Activated CD8-positive, alpha-beta memory T cell treated with anti-CD3 and anti-CD28 coated beads, Interleukin-2, amount 50 U/mL, for 24 hours (primary cell): Measurements from ENCODE around the gene OR5D16.
"Not testable (repeated sequence)": the region's sequence is repeated elsewhere in the genome, so short reads cannot be mapped to it uniquely, and the experiment has no call there.

ENCODE experiments used
- DNase-seq: peaks from one replicate; pipeline ENCODE4 v3.0.0-alpha.2; 2020; ENCODE audit errors: extremely low read depth

OR5D16 gene

GRCh38 chr11:55838452-55838851 lies at the start of gene OR5D16:
OR5D16 (plus strand) TSS chr11:55838752; CDS start chr11:55838752, 0 bp downstream.
- DNase-seq: no peak

- DNase-seq: no peak
These were observed 46.9 kb upstream of the OR5D16 start for GRCh38 chr11:55791606-55792005.

GRCh38 chr11:55793321-55793720 lies 45.2 kb upstream of the OR5D16 start:
- no peak for DNase-seq

GRCh38 chr11:55795256-55795655 lies 43.3 kb upstream of the OR5D16 start, which contains the start of gene OR5D14:
OR5D14 (plus strand) TSS chr11:55795556; CDS start chr11:55795556, 0 bp downstream.
- DNase-seq: no peak

- DNase-seq: no peak
These were observed 32.3 kb upstream of the OR5D16 start for GRCh38 chr11:55806248-55806647.

GRCh38 chr11:55811067-55811466 lies 27.5 kb upstream of the OR5D16 start, which contains the start of gene OR5L1:
OR5L1 (plus strand) TSS chr11:55811367; CDS start chr11:55811467, 100 bp downstream.
- DNase-seq: no peak

GRCh38 chr11:55819330-55819729 lies 19.2 kb upstream of the OR5D16 start, which contains the start of gene OR5D18:
OR5D18 (plus strand) TSS chr11:55819630; CDS start chr11:55819630, 0 bp downstream.
- no peak for DNase-seq

GRCh38 chr11:55826919-55827318 lies 11.6 kb upstream of the OR5D16 start, which contains the start of gene OR5L2:
OR5L2 (plus strand) TSS chr11:55827219; CDS start chr11:55827219, 0 bp downstream.
- DNase-seq: no peak

GRCh38 chr11:55847453-55847852 lies 8.9 kb downstream of the OR5D16 start:
- DNase-seq: no peak

- no peak for DNase-seq
These were observed 10.5 kb downstream of the OR5D16 start for GRCh38 chr11:55849037-55849436.

GRCh38 chr11:55852141-55852540 lies 13.6 kb downstream of the OR5D16 start:
- DNase-seq: no peak

- DNase-seq: no peak
These were observed 16.2 kb downstream of the OR5D16 start for GRCh38 chr11:55854704-55855103.

- DNase-seq: not testable (repeated sequence)
These were observed 28.8 kb downstream of the OR5D16 start for GRCh38 chr11:55867354-55867753.

GRCh38 chr11:55872731-55873130 lies 34.2 kb downstream of the OR5D16 start:
- DNase-seq: not testable (repeated sequence)

- not testable (repeated sequence) for DNase-seq
These were observed 34.6 kb downstream of the OR5D16 start for GRCh38 chr11:55873146-55873545.

GRCh38 chr11:55882997-55883396 lies 44.4 kb downstream of the OR5D16 start, which contains the start of gene TRIM51:
TRIM51 (plus strand) TSS chr11:55883297; CDS start chr11:55885429, 2,132 bp downstream.
- not testable (repeated sequence) for DNase-seq

- not testable (repeated sequence) for DNase-seq
These were observed 46.4 kb downstream of the OR5D16 start for GRCh38 chr11:55884995-55885394.

- DNase-seq: not testable (repeated sequence)
These were observed 46.9 kb downstream of the OR5D16 start for GRCh38 chr11:55885481-55885880.
